ENCODE results near the gene AGBL4. TPM values are rescaled to one million over a fixed set of nuclear protein-coding genes. Genes with fewer than 3 reads are reported as not detected.

The AGBL4 gene
- total and polyA plus RNA-seq, 9 of the 15 experiments (the other 6 are each of a cell fraction or from before 2014, with no cell fraction given), result 0.11 TPM; not detected in 7

DNA sequence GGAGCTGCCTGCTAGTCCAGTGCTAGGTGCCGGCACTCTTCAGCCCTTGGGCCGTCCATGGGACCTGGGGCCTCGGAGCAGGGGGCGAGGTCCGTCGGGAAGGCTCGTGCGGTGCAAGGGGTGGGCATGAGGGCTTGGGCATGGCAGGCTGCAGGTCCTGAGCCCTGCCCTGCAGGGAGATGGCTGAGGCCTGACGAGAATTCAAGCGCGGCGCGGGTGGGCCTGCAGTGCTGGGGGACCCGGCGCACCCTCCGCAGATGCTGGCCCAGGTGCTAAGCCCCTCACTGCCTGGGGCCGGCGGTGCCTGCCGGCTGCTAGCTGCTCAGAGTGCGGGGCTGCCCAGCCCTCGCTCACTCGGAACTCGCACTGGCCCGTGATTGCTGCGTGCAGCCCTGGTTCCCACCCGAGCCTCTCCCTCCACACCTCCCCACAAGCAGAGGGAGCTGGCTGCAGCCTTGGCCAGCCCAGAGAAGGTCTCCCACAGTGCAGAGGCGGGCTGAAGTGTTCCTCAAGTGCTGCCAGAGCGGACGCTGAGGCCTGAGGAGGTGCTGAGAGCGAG lies 467.0 kb downstream of the AGBL4 start:
- Histone ChIP-seq H3K4me3 (no peak overlapping the region), H3K79me2 (ENCODE audit: control insufficient read depth, insufficient read depth, low read length) (no peaks in the 10 kb centered on the region), H3K9ac (ENCODE audit: insufficient read depth in 1 of 2, low read depth in 2 of 2, low read length in 2 of 2) (no peak overlapping the region), H2AFZ (ENCODE audit: low read depth, low read length) (no peak overlapping the region), H3K9me3 (replicated peaks; ENCODE audit: control insufficient read depth, insufficient read depth, low read depth, low read length) (0 out of 2 replicates have a peak, but pooled peaks cover 1% of the 10 kb centered on the region), H4K20me1 (replicated peaks; ENCODE audit: control insufficient read depth, insufficient read depth, low read length) (no peaks in the 10 kb centered on the region), H3K27me3 (ENCODE audit: control insufficient read depth in 2 of 2, insufficient read depth in 2 of 2, low read length in 2 of 2) (no peaks in the 10 kb centered on the region), H3K36me3 (ENCODE audit: control insufficient read depth, insufficient read depth, low read length) (no peaks in the 10 kb centered on the region), H3K27ac (ENCODE audit: extremely low read depth, low read depth, low read length) (no peak overlapping the region), H3K4me2 (ENCODE audit: insufficient read depth, low read length) (no peak overlapping the region), H3K9me1 (ENCODE audit: control insufficient read depth, insufficient read depth, low read length) (no peaks in the 10 kb centered on the region), H3K4me1 (replicated peaks in 1 of 2; ENCODE audit: control insufficient read depth in 2 of 2, insufficient read depth in 2 of 2, low read length in 2 of 2) (no peaks in the 10 kb centered on the region)
- DNase-seq (ENCODE audit: extremely low read depth in 1 of 4, low spot score in 3 of 4), result no peak
- under 1% methylated on average over 20 of the region's 30 CpGs for WGBS (ENCODE audit: insufficient coverage, low coverage, missing lambda C conversion rate)
- in situ Hi-C loops (cut with MboI) (no loop called here), intact Hi-C loops (cut with micrococcal nuclease) (no loop called here)
- no peak for FAIRE-seq
- ATAC-seq, result no peak
- ChIA-PET POLR2A (no interaction called here), CTCF (ENCODE audit: low intra/inter-chr PET ratio) (no interaction called here)
- TF ChIP-seq, protein P1, sequence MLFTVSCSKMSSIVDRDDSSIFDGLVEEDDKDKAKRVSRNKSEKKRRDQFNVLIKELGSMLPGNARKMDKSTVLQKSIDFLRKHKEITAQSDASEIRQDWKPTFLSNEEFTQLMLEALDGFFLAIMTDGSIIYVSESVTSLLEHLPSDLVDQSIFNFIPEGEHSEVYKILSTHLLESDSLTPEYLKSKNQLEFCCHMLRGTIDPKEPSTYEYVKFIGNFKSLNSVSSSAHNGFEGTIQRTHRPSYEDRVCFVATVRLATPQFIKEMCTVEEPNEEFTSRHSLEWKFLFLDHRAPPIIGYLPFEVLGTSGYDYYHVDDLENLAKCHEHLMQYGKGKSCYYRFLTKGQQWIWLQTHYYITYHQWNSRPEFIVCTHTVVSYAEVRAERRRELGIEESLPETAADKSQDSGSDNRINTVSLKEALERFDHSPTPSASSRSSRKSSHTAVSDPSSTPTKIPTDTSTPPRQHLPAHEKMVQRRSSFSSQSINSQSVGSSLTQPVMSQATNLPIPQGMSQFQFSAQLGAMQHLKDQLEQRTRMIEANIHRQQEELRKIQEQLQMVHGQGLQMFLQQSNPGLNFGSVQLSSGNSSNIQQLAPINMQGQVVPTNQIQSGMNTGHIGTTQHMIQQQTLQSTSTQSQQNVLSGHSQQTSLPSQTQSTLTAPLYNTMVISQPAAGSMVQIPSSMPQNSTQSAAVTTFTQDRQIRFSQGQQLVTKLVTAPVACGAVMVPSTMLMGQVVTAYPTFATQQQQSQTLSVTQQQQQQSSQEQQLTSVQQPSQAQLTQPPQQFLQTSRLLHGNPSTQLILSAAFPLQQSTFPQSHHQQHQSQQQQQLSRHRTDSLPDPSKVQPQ (CRISPR knock-in tag; IDR thresholded peaks at IDR 0.05; ENCODE audit: borderline replicate concordance), result no peak
- TF ChIP-seq ZNF707 (CRISPR knock-in tag; conservative IDR thresholded peaks at IDR 0.05) (no peak), RFX7 (CRISPR knock-in tag; IDR thresholded peaks at IDR 0.05) (no peak)
- no TSS peak for BruUV-seq (replicated peaks)
